ENCODE results near the gene KDM3B. TPM values are rescaled to one million over a fixed set of nuclear protein-coding genes. Genes with fewer than 3 reads are reported as not detected.
A peak's percentile ranks its signal among the peaks of the same experiment; 100 is the strongest.

Gene KDM3B
- total and polyA plus RNA-seq, 9 of the 15 experiments (the other 6 are each of a cell fraction or from before 2014, with no cell fraction given): 13.8 to 62.8 (median 41.9) TPM

DNA sequence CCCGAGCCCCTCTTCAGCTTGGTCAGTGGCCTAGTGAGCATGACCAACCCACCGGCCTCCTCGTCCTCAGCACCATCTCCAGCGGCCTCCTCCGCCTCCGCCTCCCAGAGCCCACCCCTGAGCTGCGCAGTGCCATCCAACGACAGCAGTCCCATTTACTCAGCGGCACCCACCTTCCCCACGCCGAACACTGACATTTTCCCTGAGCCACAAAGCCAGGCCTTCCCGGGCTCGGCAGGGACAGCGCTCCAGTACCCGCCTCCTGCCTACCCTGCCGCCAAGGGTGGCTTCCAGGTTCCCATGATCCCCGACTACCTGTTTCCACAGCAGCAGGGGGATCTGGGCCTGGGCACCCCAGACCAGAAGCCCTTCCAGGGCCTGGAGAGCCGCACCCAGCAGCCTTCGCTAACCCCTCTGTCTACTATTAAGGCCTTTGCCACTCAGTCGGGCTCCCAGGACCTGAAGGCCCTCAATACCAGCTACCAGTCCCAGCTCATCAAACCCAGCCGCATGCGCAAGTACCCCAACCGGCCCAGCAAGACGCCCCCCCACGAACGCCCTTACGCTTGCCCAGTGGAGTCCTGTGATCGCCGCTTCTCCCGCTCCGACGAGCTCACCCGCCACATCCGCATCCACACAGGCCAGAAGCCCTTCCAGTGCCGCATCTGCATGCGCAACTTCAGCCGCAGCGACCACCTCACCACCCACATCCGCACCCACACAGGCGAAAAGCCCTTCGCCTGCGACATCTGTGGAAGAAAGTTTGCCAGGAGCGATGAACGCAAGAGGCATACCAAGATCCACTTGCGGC is 114.6 kb downstream of the KDM3B start (continued):
- TF ChIP-seq HDAC3 (IDR thresholded peaks at IDR 0.05; ENCODE audit: borderline replicate concordance, partially characterized antibody) (no peak), U2AF1 (optimal IDR thresholded peaks at IDR 0.05; ENCODE audit: low read depth, low read length) (peak; percentile 90), CBFB (CRISPR knock-in tag; IDR thresholded peaks at IDR 0.05) (peak; percentile 38; the same call in 1 of the 2 replicates), STAT5A (IDR thresholded peaks at IDR 0.05; ENCODE audit: borderline replicate concordance, low read length) (peak; percentile 8; the same call in 1 of the 2 replicates), SREBF1 (IDR thresholded peaks at IDR 0.05; ENCODE audit: borderline replicate concordance, low read depth, low read length) (no peak), MCM5 (IDR thresholded peaks at IDR 0.05; ENCODE audit: low read depth) (no peak), SMAD2 (IDR thresholded peaks at IDR 0.05; ENCODE audit: low read depth, low read length) (no peak), HCFC1 (IDR thresholded peaks at IDR 0.05; ENCODE audit: low read depth, low read length) (no peak; the same call in 1 of the 2 replicates), ESRRA (IDR thresholded peaks at IDR 0.05; ENCODE audit: borderline replicate concordance, low read depth) (no peak), BRF1 (IDR thresholded peaks at IDR 0.05; ENCODE audit: borderline replicate concordance, extremely low read depth, insufficient read length) (no peak), BRCA1 (IDR thresholded peaks at IDR 0.05) (no peak), BRCA1 (CRISPR knock-in tag; IDR thresholded peaks at IDR 0.05) (peak; percentile 21; the same call in 1 of the 2 replicates), FOXJ2 (tag; IDR thresholded peaks at IDR 0.05) (no peak), ZNF561 (CRISPR knock-in tag; conservative IDR thresholded peaks at IDR 0.05) (no peak), PURB (CRISPR knock-in tag; IDR thresholded peaks at IDR 0.05; ENCODE audit: low read depth) (no peak)
- TF ChIP-seq, protein P1, sequence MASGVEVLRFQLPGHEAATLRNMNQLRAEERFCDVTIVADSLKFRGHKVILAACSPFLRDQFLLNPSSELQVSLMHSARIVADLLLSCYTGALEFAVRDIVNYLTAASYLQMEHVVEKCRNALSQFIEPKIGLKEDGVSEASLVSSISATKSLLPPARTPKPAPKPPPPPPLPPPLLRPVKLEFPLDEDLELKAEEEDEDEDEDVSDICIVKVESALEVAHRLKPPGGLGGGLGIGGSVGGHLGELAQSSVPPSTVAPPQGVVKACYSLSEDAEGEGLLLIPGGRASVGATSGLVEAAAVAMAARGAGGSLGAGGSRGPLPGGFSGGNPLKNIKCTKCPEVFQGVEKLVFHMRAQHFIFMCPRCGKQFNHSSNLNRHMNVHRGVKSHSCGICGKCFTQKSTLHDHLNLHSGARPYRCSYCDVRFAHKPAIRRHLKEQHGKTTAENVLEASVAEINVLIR (CRISPR knock-in tag; IDR thresholded peaks at IDR 0.05): no peak
- TF ChIP-seq, protein P2, sequence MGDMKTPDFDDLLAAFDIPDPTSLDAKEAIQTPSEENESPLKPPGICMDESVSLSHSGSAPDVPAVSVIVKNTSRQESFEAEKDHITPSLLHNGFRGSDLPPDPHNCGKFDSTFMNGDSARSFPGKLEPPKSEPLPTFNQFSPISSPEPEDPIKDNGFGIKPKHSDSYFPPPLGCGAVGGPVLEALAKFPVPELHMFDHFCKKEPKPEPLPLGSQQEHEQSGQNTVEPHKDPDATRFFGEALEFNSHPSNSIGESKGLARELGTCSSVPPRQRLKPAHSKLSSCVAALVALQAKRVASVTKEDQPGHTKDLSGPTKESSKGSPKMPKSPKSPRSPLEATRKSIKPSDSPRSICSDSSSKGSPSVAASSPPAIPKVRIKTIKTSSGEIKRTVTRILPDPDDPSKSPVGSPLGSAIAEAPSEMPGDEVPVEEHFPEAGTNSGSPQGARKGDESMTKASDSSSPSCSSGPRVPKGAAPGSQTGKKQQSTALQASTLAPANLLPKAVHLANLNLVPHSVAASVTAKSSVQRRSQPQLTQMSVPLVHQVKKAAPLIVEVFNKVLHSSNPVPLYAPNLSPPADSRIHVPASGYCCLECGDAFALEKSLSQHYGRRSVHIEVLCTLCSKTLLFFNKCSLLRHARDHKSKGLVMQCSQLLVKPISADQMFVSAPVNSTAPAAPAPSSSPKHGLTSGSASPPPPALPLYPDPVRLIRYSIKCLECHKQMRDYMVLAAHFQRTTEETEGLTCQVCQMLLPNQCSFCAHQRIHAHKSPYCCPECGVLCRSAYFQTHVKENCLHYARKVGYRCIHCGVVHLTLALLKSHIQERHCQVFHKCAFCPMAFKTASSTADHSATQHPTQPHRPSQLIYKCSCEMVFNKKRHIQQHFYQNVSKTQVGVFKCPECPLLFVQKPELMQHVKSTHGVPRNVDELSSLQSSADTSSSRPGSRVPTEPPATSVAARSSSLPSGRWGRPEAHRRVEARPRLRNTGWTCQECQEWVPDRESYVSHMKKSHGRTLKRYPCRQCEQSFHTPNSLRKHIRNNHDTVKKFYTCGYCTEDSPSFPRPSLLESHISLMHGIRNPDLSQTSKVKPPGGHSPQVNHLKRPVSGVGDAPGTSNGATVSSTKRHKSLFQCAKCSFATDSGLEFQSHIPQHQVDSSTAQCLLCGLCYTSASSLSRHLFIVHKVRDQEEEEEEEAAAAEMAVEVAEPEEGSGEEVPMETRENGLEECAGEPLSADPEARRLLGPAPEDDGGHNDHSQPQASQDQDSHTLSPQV (IDR thresholded peaks at IDR 0.05): 0 out of 2 replicates have a peak, but pooled peaks have one; percentile 28
- TF ChIP-seq, protein P3, sequence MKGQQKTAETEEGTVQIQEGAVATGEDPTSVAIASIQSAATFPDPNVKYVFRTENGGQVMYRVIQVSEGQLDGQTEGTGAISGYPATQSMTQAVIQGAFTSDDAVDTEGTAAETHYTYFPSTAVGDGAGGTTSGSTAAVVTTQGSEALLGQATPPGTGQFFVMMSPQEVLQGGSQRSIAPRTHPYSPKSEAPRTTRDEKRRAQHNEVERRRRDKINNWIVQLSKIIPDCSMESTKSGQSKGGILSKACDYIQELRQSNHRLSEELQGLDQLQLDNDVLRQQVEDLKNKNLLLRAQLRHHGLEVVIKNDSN (CRISPR knock-in tag; IDR thresholded peaks at IDR 0.05): no peak
- TF ChIP-seq, protein P4, sequence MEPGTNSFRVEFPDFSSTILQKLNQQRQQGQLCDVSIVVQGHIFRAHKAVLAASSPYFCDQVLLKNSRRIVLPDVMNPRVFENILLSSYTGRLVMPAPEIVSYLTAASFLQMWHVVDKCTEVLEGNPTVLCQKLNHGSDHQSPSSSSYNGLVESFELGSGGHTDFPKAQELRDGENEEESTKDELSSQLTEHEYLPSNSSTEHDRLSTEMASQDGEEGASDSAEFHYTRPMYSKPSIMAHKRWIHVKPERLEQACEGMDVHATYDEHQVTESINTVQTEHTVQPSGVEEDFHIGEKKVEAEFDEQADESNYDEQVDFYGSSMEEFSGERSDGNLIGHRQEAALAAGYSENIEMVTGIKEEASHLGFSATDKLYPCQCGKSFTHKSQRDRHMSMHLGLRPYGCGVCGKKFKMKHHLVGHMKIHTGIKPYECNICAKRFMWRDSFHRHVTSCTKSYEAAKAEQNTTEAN (CRISPR knock-in tag; IDR thresholded peaks at IDR 0.05): peak; percentile 77; the same call in 1 of the 2 replicates
- TF ChIP-seq, protein P5, sequence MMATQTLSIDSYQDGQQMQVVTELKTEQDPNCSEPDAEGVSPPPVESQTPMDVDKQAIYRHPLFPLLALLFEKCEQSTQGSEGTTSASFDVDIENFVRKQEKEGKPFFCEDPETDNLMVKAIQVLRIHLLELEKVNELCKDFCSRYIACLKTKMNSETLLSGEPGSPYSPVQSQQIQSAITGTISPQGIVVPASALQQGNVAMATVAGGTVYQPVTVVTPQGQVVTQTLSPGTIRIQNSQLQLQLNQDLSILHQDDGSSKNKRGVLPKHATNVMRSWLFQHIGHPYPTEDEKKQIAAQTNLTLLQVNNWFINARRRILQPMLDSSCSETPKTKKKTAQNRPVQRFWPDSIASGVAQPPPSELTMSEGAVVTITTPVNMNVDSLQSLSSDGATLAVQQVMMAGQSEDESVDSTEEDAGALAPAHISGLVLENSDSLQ (IDR thresholded peaks at IDR 0.05): no peak
